NT2/D1 (cell line): ENCODE data around the gene ARPIN.
"Not testable (repeated sequence)": the region's sequence is repeated elsewhere in the genome, so short reads cannot be mapped to it uniquely, and the experiment has no call there.

Experiments
- DNase-seq: peaks from one replicate; pipeline ENCODE4 v3.0.0-alpha.2; 2011; ENCODE audit warnings: low read depth, low spot score
- H3K27me3 ChIP-seq: 2 replicates; pipeline ENCODE4 v1.6.0; 2011; ENCODE audit warnings: mild to moderate bottlenecking; ENCODE audit not compliant: insufficient read length, insufficient read depth
- H3K36me3 ChIP-seq: 2 replicates; pipeline ENCODE4 v1.6.1; 2011; ENCODE audit warnings: mild to moderate bottlenecking, low read length, mixed read lengths; ENCODE audit not compliant: insufficient read depth, insufficient read length
- H3K4me1 ChIP-seq: 2 replicates; pipeline ENCODE4 v1.5.1; 2011; ENCODE audit not compliant: insufficient read depth, insufficient read length
- H3K4me3 ChIP-seq: 2 replicates; pipeline ENCODE4 v1.5.1; 2011; ENCODE audit warnings: low read depth; ENCODE audit not compliant: insufficient read length
- H3K9ac ChIP-seq: 2 replicates; pipeline ENCODE4 v1.6.0; 2011; ENCODE audit warnings: low read depth; ENCODE audit not compliant: insufficient read length
- H3K9me3 ChIP-seq: 2 replicates; pipeline ENCODE4 v1.5.1; 2011; ENCODE audit warnings: mild to moderate bottlenecking, low read length; ENCODE audit not compliant: insufficient read depth
- SUZ12 ChIP-seq: IDR thresholded peaks from 2 replicates; pipeline ENCODE4 v1.6.1; 2011; ENCODE audit not compliant: insufficient read length, insufficient read depth; ENCODE audit errors: extremely low read depth
- YY1 ChIP-seq: IDR thresholded peaks from 2 replicates; pipeline ENCODE4 v1.6.1; 2011; ENCODE audit not compliant: insufficient read length, insufficient read depth
- ZNF274 ChIP-seq: IDR thresholded peaks from 2 replicates; pipeline ENCODE4 v1.6.1; 2011; ENCODE audit warnings: mild to moderate bottlenecking, low read depth, low read length

The ARPIN gene

GRCh38 chr15:89858661-89859458, 53.9 kb downstream of the ARPIN start:
- Histone ChIP-seq H3K36me3 (peaks cover 36% of the 10 kb centered on the region), H3K4me1 (no peaks in the 10 kb centered on the region), H3K4me3 (no peak overlapping the region), H3K9ac (no peak overlapping the region), H3K9me3 (peaks cover 5% of the 10 kb centered on the region; the same call in 1 of the 2 replicates), H3K27me3 (no peaks in the 10 kb centered on the region)
- no peak for DNase-seq
- TF ChIP-seq YY1 = no peak
- TF ChIP-seq ZNF274 = no peak
- no peak for TF ChIP-seq SUZ12

- DNase-seq = no peak
- Histone ChIP-seq H3K4me3 (no peak overlapping the region), H3K27me3 (no peaks in the 10 kb centered on the region), H3K9ac (no peak overlapping the region), H3K4me1 (no peaks in the 10 kb centered on the region), H3K36me3 (peaks cover 35% of the 10 kb centered on the region), H3K9me3 (peaks cover 10% of the 10 kb centered on the region; the same call in 1 of the 2 replicates)
- no peak for TF ChIP-seq SUZ12
- no peak for TF ChIP-seq ZNF274
- TF ChIP-seq YY1 = no peak
Measured at GRCh38 chr15:89857673-89858072, 55.1 kb downstream of the ARPIN start.

- Histone ChIP-seq H3K9me3 (peaks cover 10% of the 10 kb centered on the region; the same call in 1 of the 2 replicates), H3K9ac (no peak overlapping the region), H3K4me1 (no peaks in the 10 kb centered on the region), H3K36me3 (peaks cover 36% of the 10 kb centered on the region), H3K27me3 (no peaks in the 10 kb centered on the region), H3K4me3 (no peak overlapping the region)
- DNase-seq = no peak
- no peak for TF ChIP-seq YY1
- TF ChIP-seq ZNF274 = no peak
- TF ChIP-seq SUZ12 = no peak
Measured at GRCh38 chr15:89855948-89856347, 56.8 kb downstream of the ARPIN start.

GRCh38 chr15:89854863-89855262, 57.9 kb downstream of the ARPIN start:
- not testable (repeated sequence) for H3K4me1 ChIP-seq, H3K4me3 ChIP-seq, H3K9me3 ChIP-seq, DNase-seq, H3K27me3 ChIP-seq, H3K9ac ChIP-seq
- peaks cover 34% of the 10 kb centered on the region for H3K36me3 ChIP-seq

- Histone ChIP-seq H3K4me3 (no peak overlapping the region), H3K4me1 (no peaks in the 10 kb centered on the region), H3K9ac (no peak overlapping the region), H3K36me3 (peaks cover 31% of the 10 kb centered on the region), H3K27me3 (no peaks in the 10 kb centered on the region), H3K9me3 (peaks cover 10% of the 10 kb centered on the region; the same call in 1 of the 2 replicates)
- no peak for DNase-seq
- TF ChIP-seq SUZ12 = no peak
- no peak for TF ChIP-seq ZNF274
- no peak for TF ChIP-seq YY1
Measured at GRCh38 chr15:89852342-89852995, 60.3 kb downstream of the ARPIN start.

GRCh38 chr15:89851673-89852341, 60.9 kb downstream of the ARPIN start:
- Histone ChIP-seq H3K9me3 (peaks cover 10% of the 10 kb centered on the region; the same call in 1 of the 2 replicates), H3K4me3 (no peak overlapping the region), H3K4me1 (no peaks in the 10 kb centered on the region), H3K27me3 (no peaks in the 10 kb centered on the region), H3K36me3 (peaks cover 37% of the 10 kb centered on the region), H3K9ac (no peak overlapping the region)
- DNase-seq = no peak
- TF ChIP-seq YY1 = no peak
- no peak for TF ChIP-seq ZNF274
- no peak for TF ChIP-seq SUZ12

GRCh38 chr15:89848970-89849292, 63.8 kb downstream of the ARPIN start:
- Histone ChIP-seq H3K27me3 (no peaks in the 10 kb centered on the region), H3K36me3 (peaks cover 34% of the 10 kb centered on the region), H3K9ac (no peak overlapping the region), H3K9me3 (0 out of 2 replicates have a peak, but pooled peaks cover 4% of the 10 kb centered on the region), H3K4me3 (no peak overlapping the region), H3K4me1 (no peaks in the 10 kb centered on the region)
- DNase-seq = no peak
- TF ChIP-seq ZNF274 (no peak), SUZ12 (no peak), YY1 (no peak)
